Measurements from ENCODE around the gene ZNF80. TPM values are rescaled to one million over a fixed set of nuclear protein-coding genes. Genes with fewer than 3 reads are reported as not detected.
"Not testable (repeated sequence)": the region's sequence is repeated elsewhere in the genome, so short reads cannot be mapped to it uniquely, and the experiment has no call there.

ZNF80 gene
- polyA plus RNA-seq (2011; rRNA removed) (not detected in 2 replicates), polyA plus RNA-seq (2017; fragmentation: RNase III; extraction: RNeasy Plus Mini Kit Qiagen cat#74134 plus additional on column Dnase treatment) (not detected in 3 replicates), polyA minus RNA-seq (2011; rRNA and poly(A)+ RNA removed) (not detected in 2 replicates)
- not detected in 2 replicates for polyA plus RNA-seq (2012; cell fraction: cytosol; rRNA removed)
- polyA plus RNA-seq (2012; cell fraction: nucleus; rRNA removed) = not detected in 2 replicates

DNA sequence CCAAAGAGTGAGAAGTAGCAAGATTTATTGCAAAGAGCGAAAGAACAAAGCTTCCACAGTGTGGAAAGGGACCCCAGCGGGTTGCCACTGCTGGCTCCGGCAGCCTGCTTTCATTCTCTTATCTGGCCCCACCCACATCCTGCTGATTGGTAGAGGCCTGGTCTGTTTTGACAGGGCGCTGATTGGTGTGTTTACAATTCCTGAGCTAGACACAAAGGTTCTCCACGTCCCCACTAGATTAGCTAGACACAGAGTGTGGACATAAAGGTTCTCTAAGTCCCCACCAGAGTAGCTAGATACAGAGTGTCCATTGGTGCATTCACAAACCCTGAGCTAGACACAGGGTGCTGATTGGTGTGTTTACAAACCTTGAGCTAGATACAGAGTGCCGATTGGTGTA lies at the start of gene ZNF80:
ZNF80 (minus strand) TSS at position 101 of the 400 bp plus-strand sequence. CDS start 504 bp downstream, outside the sequence.
- H3K27ac ChIP-seq; H3K4me3 ChIP-seq; CTCF ChIA-PET; ATAC-seq; FAIRE-seq; H3K9me3 ChIP-seq; POLR2A ChIA-PET; H3K4me1 ChIP-seq; DNase-seq (ENCODE audit: low read depth in 1 of 2, low spot score in 1 of 2); H3K4me2 ChIP-seq: not testable (repeated sequence)
- WGBS (ENCODE audit: missing lambda C conversion rate) = 54% methylated on average over 5 of the region's 6 CpGs

DNA sequence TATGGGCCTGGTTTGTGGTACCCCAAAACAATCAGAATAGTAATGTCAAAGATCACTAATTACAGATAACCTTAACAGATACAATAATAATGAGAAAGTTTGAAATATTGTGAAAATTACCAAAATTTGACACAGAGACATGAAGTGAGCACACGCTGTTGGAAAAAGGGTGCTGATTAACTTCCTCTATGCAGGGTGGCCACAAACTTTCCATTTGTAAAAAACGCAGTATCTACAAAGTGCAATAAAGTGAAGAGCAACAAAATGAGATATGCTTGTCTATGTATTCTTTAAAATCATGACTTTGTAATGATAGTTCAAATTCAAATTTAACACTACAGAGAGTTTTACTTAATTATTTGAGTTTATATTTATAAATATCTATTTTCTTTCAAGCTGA lies 48.9 kb upstream of the ZNF80 start:
- POLR2A ChIA-PET = no interaction called here
- 67% methylated on average over 2 of the region's 2 CpGs for WGBS (ENCODE audit: missing lambda C conversion rate)
- Histone ChIP-seq H3K27ac (no peak overlapping the region), H3K4me1 (no peaks in the 10 kb centered on the region), H3K9me3 (no peaks in the 10 kb centered on the region), H3K4me3 (no peak overlapping the region), H3K4me2 (no peak overlapping the region)
- TF ChIP-seq NR3C1 (IDR thresholded peaks at IDR 0.05) (no peak), ESRRA (IDR thresholded peaks at IDR 0.05; ENCODE audit: borderline replicate concordance, low read length) (no peak), KDM1A (IDR thresholded peaks at IDR 0.05; ENCODE audit: low read depth) (no peak), PHF8 (IDR thresholded peaks at IDR 0.05; ENCODE audit: borderline replicate concordance, low read depth) (no peak), SREBF2 (IDR thresholded peaks at IDR 0.05) (no peak), KDM5A (IDR thresholded peaks at IDR 0.05) (no peak), CHD2 (IDR thresholded peaks at IDR 0.05; ENCODE audit: low read length, partially characterized antibody) (no peak), JUN (IDR thresholded peaks at IDR 0.05) (no peak)
- TF ChIP-seq, protein P1, sequence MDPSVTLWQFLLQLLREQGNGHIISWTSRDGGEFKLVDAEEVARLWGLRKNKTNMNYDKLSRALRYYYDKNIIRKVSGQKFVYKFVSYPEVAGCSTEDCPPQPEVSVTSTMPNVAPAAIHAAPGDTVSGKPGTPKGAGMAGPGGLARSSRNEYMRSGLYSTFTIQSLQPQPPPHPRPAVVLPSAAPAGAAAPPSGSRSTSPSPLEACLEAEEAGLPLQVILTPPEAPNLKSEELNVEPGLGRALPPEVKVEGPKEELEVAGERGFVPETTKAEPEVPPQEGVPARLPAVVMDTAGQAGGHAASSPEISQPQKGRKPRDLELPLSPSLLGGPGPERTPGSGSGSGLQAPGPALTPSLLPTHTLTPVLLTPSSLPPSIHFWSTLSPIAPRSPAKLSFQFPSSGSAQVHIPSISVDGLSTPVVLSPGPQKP (IDR thresholded peaks at IDR 0.05; ENCODE audit: low read depth, low read length) = no peak
- TF ChIP-seq, protein P2, sequence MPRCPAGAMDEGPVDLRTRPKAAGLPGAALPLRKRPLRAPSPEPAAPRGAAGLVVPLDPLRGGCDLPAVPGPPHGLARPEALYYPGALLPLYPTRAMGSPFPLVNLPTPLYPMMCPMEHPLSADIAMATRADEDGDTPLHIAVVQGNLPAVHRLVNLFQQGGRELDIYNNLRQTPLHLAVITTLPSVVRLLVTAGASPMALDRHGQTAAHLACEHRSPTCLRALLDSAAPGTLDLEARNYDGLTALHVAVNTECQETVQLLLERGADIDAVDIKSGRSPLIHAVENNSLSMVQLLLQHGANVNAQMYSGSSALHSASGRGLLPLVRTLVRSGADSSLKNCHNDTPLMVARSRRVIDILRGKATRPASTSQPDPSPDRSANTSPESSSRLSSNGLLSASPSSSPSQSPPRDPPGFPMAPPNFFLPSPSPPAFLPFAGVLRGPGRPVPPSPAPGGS (IDR thresholded peaks at IDR 0.05) = no peak
- CTCF ChIA-PET = interaction anchor here (2.3 kb wide), 1 partner anchor 13 kb away, joined by 7 read pairs; no protein-coding TSS in a partner anchor
- FAIRE-seq (no peak), ATAC-seq (no peak), DNase-seq (ENCODE audit: low read depth in 1 of 2, low spot score in 1 of 2) (no peak)

DNA sequence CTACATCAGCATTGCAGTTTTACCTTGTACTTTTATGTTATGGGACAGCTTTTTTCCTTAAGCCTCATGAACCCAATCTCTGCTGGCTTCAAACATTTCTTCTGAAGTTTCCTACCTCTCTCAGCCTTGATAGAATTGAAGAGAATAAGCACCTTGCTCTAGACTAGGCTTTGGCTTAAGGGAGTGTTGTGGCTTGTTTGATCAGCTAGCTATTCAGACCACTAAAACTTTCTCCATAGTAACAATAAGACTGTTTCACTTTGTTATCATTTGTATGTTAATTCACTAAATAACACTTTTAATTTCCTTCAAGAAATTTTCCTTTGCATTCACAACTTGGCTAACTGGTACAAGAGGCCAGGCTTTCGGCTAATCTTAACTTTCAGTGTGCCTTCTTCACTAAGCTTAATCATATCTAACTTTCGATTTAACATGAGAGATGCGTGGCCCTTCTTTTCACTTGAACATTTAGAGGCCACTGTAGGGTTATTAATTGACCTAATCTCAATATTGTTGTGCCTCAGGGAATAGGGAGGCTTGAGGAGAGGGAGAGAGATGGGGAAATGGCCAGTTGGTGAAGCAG lies 48.4 kb upstream of the ZNF80 start:
- TF ChIP-seq ESRRA (IDR thresholded peaks at IDR 0.05; ENCODE audit: borderline replicate concordance, low read length) (no peak), RAD21 (conservative IDR thresholded peaks at IDR 0.05 in 1 of 2, IDR thresholded peaks at IDR 0.05 in 1 of 2) (no peak), JUNB (IDR thresholded peaks at IDR 0.05) (no peak), CHD4 (IDR thresholded peaks at IDR 0.05; ENCODE audit: borderline replicate concordance) (no peak), EHMT2 (IDR thresholded peaks at IDR 0.05; ENCODE audit: low read depth) (no peak), JUN (IDR thresholded peaks at IDR 0.05) (no peak), RNF2 (IDR thresholded peaks at IDR 0.05; ENCODE audit: borderline replicate concordance, low read depth) (no peak), TP53 (CRISPR knock-in tag; IDR thresholded peaks at IDR 0.05) (no peak), GATA3 (IDR thresholded peaks at IDR 0.05; ENCODE audit: borderline replicate concordance) (no peak), NPAS2 (CRISPR knock-in tag; IDR thresholded peaks at IDR 0.05; ENCODE audit: borderline replicate concordance) (no peak), BHLHE40 (IDR thresholded peaks at IDR 0.05; ENCODE audit: low read depth, low read length) (no peak), HEYL (CRISPR knock-in tag; IDR thresholded peaks at IDR 0.05) (no peak), MAZ (IDR thresholded peaks at IDR 0.05; ENCODE audit: borderline replicate concordance, low read depth, low read length) (no peak), FOSL2 (IDR thresholded peaks at IDR 0.05) (no peak), FOSL2 (CRISPR knock-in tag; IDR thresholded peaks at IDR 0.05) (no peak), POLR2AphosphoS2 (conservative IDR thresholded peaks at IDR 0.05; ENCODE audit: low read length) (no peak), MYC (IDR thresholded peaks at IDR 0.05; ENCODE audit: borderline replicate concordance, low read length) (no peak), FOSB (CRISPR knock-in tag; IDR thresholded peaks at IDR 0.05) (no peak)
- TF ChIP-seq, protein P3, sequence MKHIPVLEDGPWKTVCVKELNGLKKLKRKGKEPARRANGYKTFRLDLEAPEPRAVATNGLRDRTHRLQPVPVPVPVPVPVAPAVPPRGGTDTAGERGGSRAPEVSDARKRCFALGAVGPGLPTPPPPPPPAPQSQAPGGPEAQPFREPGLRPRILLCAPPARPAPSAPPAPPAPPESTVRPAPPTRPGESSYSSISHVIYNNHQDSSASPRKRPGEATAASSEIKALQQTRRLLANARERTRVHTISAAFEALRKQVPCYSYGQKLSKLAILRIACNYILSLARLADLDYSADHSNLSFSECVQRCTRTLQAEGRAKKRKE (CRISPR knock-in tag; IDR thresholded peaks at IDR 0.05; ENCODE audit: low read depth) = no peak
- no peak for DNase-seq (ENCODE audit: low read depth in 1 of 2, low spot score in 1 of 2)
- Histone ChIP-seq H3K4me2 (no peak overlapping the region), H3K4me3 (no peak overlapping the region), H3K9me3 (no peaks in the 10 kb centered on the region), H3K4me1 (no peaks in the 10 kb centered on the region), H3K27ac (no peak overlapping the region)
- no peak for FAIRE-seq
- ChIA-PET CTCF (no interaction called here), POLR2A (no interaction called here)
- no peak for ATAC-seq
- 64% methylated on average over 3 of the region's 3 CpGs for WGBS (ENCODE audit: missing lambda C conversion rate)
